Measurements from ENCODE around the gene EMD. TPM values are rescaled to one million over a fixed set of nuclear protein-coding genes. Genes with fewer than 3 reads are reported as not detected.
A peak's percentile ranks its signal among the peaks of the same experiment; 100 is the strongest.

The EMD gene
- total and polyA plus RNA-seq, 2 donors (not counting 1 experiment from before 2014, with no cell fraction given), result 26.4 to 72.1 TPM

DNA sequence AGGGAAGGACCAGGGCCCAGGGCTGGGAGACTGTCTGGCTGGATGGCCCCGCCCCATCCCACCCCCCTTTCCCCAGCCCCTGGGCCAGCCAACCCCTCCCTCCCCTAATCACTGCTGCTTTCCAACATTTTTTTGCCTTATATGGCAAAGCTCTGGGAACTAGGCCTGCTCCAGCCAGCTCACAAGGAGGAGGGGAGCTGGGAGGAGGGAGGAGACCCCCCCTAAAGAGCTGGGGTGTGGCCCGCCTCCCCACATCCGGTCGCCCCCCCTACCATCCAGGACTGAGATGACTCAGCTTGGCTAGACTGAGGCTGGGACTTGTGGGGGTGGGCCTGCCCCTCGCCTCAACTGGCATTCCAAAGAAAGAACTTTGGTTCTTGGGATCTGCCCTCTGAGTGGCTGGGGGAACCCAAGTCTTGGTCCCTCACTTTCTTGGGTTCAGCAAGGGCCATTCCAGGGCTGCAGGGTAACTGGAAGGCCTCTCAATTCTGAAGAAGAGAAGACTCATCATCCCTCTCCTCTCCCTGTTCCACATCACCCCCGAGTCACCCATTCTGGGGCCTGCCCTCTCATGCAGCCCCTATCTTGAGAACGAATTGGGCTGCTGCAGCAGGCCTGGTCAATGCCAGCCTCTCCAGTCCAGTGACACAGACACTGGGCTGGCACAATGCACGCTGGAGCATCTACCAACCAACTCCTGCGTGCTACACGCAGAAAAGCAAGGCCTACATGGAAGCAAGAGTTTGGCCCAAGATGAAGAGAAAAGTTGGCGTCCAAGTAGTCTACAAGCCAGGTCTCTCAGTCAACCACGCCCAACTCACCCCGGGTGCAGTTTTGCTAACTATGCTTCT is 9.4 kb upstream of the EMD start:
- DNase-seq (ENCODE audit: low read depth in 2 of 2), result peak; percentile 96 to 98
- H3K27ac ChIP-seq (ENCODE audit: insufficient read depth, low read length), result peak overlapping the region; percentile 92
- H3K27me3 ChIP-seq (ENCODE audit: control insufficient read depth, insufficient read depth, low read length), result no peaks in the 10 kb centered on the region
- TF ChIP-seq EZH2 (IDR thresholded peaks at IDR 0.05; ENCODE audit: low read length, missing control alignments), result no peak
- TF ChIP-seq, protein P1, sequence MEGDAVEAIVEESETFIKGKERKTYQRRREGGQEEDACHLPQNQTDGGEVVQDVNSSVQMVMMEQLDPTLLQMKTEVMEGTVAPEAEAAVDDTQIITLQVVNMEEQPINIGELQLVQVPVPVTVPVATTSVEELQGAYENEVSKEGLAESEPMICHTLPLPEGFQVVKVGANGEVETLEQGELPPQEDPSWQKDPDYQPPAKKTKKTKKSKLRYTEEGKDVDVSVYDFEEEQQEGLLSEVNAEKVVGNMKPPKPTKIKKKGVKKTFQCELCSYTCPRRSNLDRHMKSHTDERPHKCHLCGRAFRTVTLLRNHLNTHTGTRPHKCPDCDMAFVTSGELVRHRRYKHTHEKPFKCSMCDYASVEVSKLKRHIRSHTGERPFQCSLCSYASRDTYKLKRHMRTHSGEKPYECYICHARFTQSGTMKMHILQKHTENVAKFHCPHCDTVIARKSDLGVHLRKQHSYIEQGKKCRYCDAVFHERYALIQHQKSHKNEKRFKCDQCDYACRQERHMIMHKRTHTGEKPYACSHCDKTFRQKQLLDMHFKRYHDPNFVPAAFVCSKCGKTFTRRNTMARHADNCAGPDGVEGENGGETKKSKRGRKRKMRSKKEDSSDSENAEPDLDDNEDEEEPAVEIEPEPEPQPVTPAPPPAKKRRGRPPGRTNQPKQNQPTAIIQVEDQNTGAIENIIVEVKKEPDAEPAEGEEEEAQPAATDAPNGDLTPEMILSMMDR (conservative IDR thresholded peaks at IDR 0.05 in 1 of 2, IDR thresholded peaks at IDR 0.05 in 1 of 2; ENCODE audit: low read depth in 1 of 2, low read length in 2 of 2), result no peak
- H4K20me1 ChIP-seq (ENCODE audit: control insufficient read depth, extremely low read depth, insufficient read depth, low read length), result no peaks in the 10 kb centered on the region
- H3K79me2 ChIP-seq (ENCODE audit: control insufficient read depth, insufficient read depth, low read length), result peaks cover 72% of the 10 kb centered on the region
- peak overlapping the region; percentile 85 for H3K9ac ChIP-seq (ENCODE audit: insufficient read depth, low read length)
- peak overlapping the region; percentile 80 for H3K4me2 ChIP-seq (ENCODE audit: extremely low read depth, insufficient read depth, low read length)
- H2AFZ ChIP-seq (ENCODE audit: low read length), result no peak overlapping the region
- peak overlapping the region; percentile 84 to 93 (median 88) for H3K4me3 ChIP-seq (replicated peaks in 1 of 4; ENCODE audit: control extremely low read depth in 1 of 4, insufficient read depth in 1 of 4, low read depth in 3 of 4, low read length in 4 of 4)
- peaks cover 6% of the 10 kb centered on the region for H3K4me1 ChIP-seq (ENCODE audit: control insufficient read depth, extremely low read depth, insufficient read depth, low read length)
- H3K9me3 ChIP-seq (ENCODE audit: control insufficient read depth, insufficient read depth, low read depth, low read length), result no peaks in the 10 kb centered on the region
- H3K36me3 ChIP-seq (ENCODE audit: control insufficient read depth, insufficient read depth, low read length), result peaks cover 29% of the 10 kb centered on the region

DNA sequence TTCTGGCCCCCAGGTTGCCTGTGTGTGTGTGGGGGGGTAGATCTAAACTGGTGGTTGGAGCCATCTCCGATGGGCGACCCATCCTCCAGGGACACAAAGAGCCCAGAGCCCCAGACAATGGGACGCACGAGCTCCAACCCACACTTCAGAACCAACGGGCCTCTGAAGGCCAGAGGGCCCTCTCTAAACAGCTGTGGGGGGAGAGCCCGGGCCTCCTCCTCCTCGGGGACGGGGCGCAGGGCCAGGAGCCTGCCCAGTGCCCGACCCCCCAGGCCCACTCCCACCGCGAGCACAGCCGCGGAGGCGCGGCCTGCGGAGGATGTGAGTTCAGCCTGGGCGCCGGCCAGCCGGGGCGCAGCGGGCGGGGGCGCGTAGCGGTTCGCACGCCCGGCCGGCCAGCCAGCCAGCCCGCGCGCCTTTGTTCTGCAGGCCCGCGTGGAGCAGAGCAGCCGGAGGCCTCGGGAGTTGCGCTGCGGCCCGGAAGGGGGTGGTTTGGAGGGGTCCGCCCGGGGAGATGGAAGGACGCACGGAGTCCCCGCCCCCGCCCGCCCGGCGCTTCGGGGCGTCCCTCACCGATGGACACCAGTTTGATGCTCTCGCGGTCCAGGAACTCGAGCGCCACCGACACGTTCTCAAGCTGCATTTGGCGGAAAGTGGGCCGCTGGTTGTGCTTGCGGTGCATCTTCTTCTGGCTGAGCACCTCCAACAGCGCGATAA is 8.6 kb upstream of the EMD start:
- H3K9me3 ChIP-seq (ENCODE audit: control insufficient read depth, insufficient read depth, low read depth, low read length), result no peaks in the 10 kb centered on the region
- H3K27ac ChIP-seq (ENCODE audit: insufficient read depth, low read length), result peak overlapping the region; percentile 91
- H3K27me3 ChIP-seq (ENCODE audit: control insufficient read depth, insufficient read depth, low read length), result no peaks in the 10 kb centered on the region
- TF ChIP-seq EZH2 (IDR thresholded peaks at IDR 0.05; ENCODE audit: low read length, missing control alignments), result no peak
- TF ChIP-seq, protein P1 (conservative IDR thresholded peaks at IDR 0.05 in 1 of 2, IDR thresholded peaks at IDR 0.05 in 1 of 2; ENCODE audit: low read depth in 1 of 2, low read length in 2 of 2), result no peak
- H3K79me2 ChIP-seq (ENCODE audit: control insufficient read depth, insufficient read depth, low read length), result peaks cover 64% of the 10 kb centered on the region
- peak overlapping the region; percentile 84 to 93 (median 88) for H3K4me3 ChIP-seq (replicated peaks in 1 of 4; ENCODE audit: control extremely low read depth in 1 of 4, insufficient read depth in 1 of 4, low read depth in 3 of 4, low read length in 4 of 4)
- peaks cover 6% of the 10 kb centered on the region for H3K4me1 ChIP-seq (ENCODE audit: control insufficient read depth, extremely low read depth, insufficient read depth, low read length)
- H3K36me3 ChIP-seq (ENCODE audit: control insufficient read depth, insufficient read depth, low read length), result peaks cover 25% of the 10 kb centered on the region
- peak in 1 of 2 donors; percentile 47 for DNase-seq (ENCODE audit: low read depth in 2 of 2)
- no peak overlapping the region for H2AFZ ChIP-seq (ENCODE audit: low read length)
- peak overlapping the region; percentile 80 for H3K4me2 ChIP-seq (ENCODE audit: extremely low read depth, insufficient read depth, low read length)
- H3K9ac ChIP-seq (ENCODE audit: insufficient read depth, low read length), result peak overlapping the region; percentile 75
- no peaks in the 10 kb centered on the region for H4K20me1 ChIP-seq (ENCODE audit: control insufficient read depth, extremely low read depth, insufficient read depth, low read length)

All from fibroblast of lung (primary cell).